Smooth muscle cell (in vitro differentiated cells): ENCODE results near the gene TRIML2. TPM values are rescaled to one million over a fixed set of nuclear protein-coding genes. Genes with fewer than 3 reads are reported as not detected.
"Not testable (repeated sequence)": the region's sequence is repeated elsewhere in the genome, so short reads cannot be mapped to it uniquely, and the experiment has no call there.

Experiments
- DNase-seq: peaks from one replicate; lab custom pipeline; 2025; ENCODE audit not compliant: unreplicated experiment; lab: John Stamatoyannopoulos, UW
- H2AFZ ChIP-seq: fragments of 200-600 bp; sonication (generic); 2 replicates; pipeline ENCODE4 v1.6.0; 2016; ENCODE audit warnings: antibody characterized with exemption, low read depth, mild to moderate bottlenecking
- H3F3A ChIP-seq: fragments of 200-600 bp; sonication (generic); 2 replicates; pipeline ENCODE4 v1.6.0; 2017; ENCODE audit warnings: antibody characterized with exemption, low read depth
- H3K27ac ChIP-seq: fragments of 200-600 bp; sonication (generic); 2 replicates; pipeline ENCODE4 v1.5.1; 2016; ENCODE audit warnings: low read depth, mild to moderate bottlenecking
- H3K27me3 ChIP-seq: fragments of 200-600 bp; sonication (generic); 2 replicates; pipeline ENCODE4 v1.6.1; 2016; ENCODE audit warnings: low read depth, mild to moderate bottlenecking
- H3K36me3 ChIP-seq: fragments of 200-600 bp; sonication (generic); 2 replicates; pipeline ENCODE4 v1.5.1; 2016; ENCODE audit warnings: low read depth
- H3K4me1 ChIP-seq: fragments of 200-600 bp; sonication (generic); 2 replicates; pipeline ENCODE4 v1.5.1; 2016; ENCODE audit warnings: low read depth
- H3K4me2 ChIP-seq: fragments of 200-600 bp; sonication (generic); 2 replicates; pipeline ENCODE4 v1.6.0; 2016; ENCODE audit warnings: mild to moderate bottlenecking
- H3K4me3 ChIP-seq: fragments of 200-600 bp; sonication (generic); 2 replicates; pipeline ENCODE4 v1.5.1; 2016; ENCODE audit warnings: mild to moderate bottlenecking
- H3K79me2 ChIP-seq: fragments of 200-600 bp; sonication (generic); 2 replicates; pipeline ENCODE4 v1.6.0; 2016; ENCODE audit warnings: low read depth, mild to moderate bottlenecking
- H3K9ac ChIP-seq: fragments of 200-600 bp; sonication (generic); 2 replicates; pipeline ENCODE4 v1.6.0; 2016; ENCODE audit warnings: low read depth
- H3K9me3 ChIP-seq: fragments of 200-600 bp; sonication (generic); replicated peaks from 2 replicates; pipeline ENCODE4 v1.5.1; 2016; ENCODE audit warnings: low read depth
- H4K20me1 ChIP-seq: fragments of 200-600 bp; sonication (generic); 2 replicates; pipeline ENCODE4 v1.6.0; 2016; ENCODE audit warnings: low read depth
- CTCF ChIP-seq: fragments of 200-600 bp; sonication (generic); IDR thresholded peaks from 2 replicates; pipeline ENCODE4 v1.5.1; 2017; ENCODE audit warnings: borderline replicate concordance, mild to moderate bottlenecking, antibody characterized with exemption; ENCODE audit not compliant: insufficient read depth, poor library complexity, severe bottlenecking
- WGBS: methylation state at CpG from one replicate; pipeline ENCODE4 v1.1.7; 2016; ENCODE audit warnings: low lambda C conversion rate; 5-methylcytosine and 5-hydroxymethylcytosine counted together
- polyA plus RNA-seq: library from polyadenylated mRNA; unstranded; fragments of >200 nt; fragmentation: Nextera tagmentation; extraction: Ambion mirVana; gene quantifications from 2 replicates; pipeline ENCODE4 v1.2.1, GENCODE V29; 2016
- total RNA-seq: library from RNA; depleted of rRNA; stranded (reverse); fragments of >200 nt; gene quantifications from 2 replicates; pipeline ENCODE4 v1.2.3, GENCODE V29; 2014

TRIML2 gene
- total and polyA plus RNA-seq, 2 experiments from 2014 or later, result 2.7 to 5.1 TPM

- H3K4me1 ChIP-seq, result no peaks in the 10 kb centered on the region
- 94% methylated on average over 9 of the region's 9 CpGs for WGBS
- H3K9me3 ChIP-seq, result no peaks in the 10 kb centered on the region
- no peak overlapping the region for H2AFZ ChIP-seq
- no peak overlapping the region for H3K27ac ChIP-seq
- no peaks in the 10 kb centered on the region for H3F3A ChIP-seq
- H3K9ac ChIP-seq, result no peak overlapping the region
- no peak for TF ChIP-seq CTCF
- H3K4me3 ChIP-seq, result no peak overlapping the region
- no peaks in the 10 kb centered on the region for H3K79me2 ChIP-seq
- H3K4me2 ChIP-seq, result no peak overlapping the region
- H4K20me1 ChIP-seq, result no peaks in the 10 kb centered on the region
- no peaks in the 10 kb centered on the region for H3K27me3 ChIP-seq
- no peaks in the 10 kb centered on the region for H3K36me3 ChIP-seq
- DNase-seq, result no peak
These were observed 56.1 kb downstream of the TRIML2 start for GRCh38 chr4:188053302-188053701.

- WGBS, result 73% methylated on average over 3 of the region's 3 CpGs
- Histone ChIP-seq H3K36me3 (no peaks in the 10 kb centered on the region), H3K4me2 (no peak overlapping the region), H3K27ac (no peak overlapping the region), H3F3A (no peaks in the 10 kb centered on the region), H2AFZ (no peak overlapping the region), H3K4me1 (no peaks in the 10 kb centered on the region), H3K9ac (no peak overlapping the region), H3K27me3 (no peaks in the 10 kb centered on the region), H4K20me1 (no peaks in the 10 kb centered on the region), H3K79me2 (no peaks in the 10 kb centered on the region), H3K4me3 (no peak overlapping the region), H3K9me3 (no peaks in the 10 kb centered on the region)
- no peak for DNase-seq
- TF ChIP-seq CTCF, result no peak
These were observed 62.7 kb downstream of the TRIML2 start for GRCh38 chr4:188046657-188047056.

DNA sequence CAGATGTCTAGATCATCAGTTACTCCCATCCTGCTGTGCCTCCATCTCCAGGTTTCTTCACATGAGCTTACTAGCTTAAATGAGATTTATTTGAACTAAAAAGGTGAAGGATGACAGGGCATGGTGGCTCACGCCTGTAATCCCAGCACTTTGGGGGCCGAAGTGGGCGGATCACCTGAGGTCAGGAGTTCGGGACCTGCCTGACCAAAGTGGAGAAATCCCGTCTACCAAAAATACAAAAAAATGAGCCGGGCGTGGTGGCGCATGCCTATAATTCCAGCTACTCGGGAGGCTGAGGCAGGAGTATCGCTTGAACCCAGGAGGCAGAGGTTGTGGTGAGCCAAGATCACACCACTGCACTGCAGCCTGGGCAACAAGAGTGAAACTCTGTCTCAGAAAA lies 63.9 kb downstream of the TRIML2 start:
- WGBS, result over 99% methylated on average over 10 of the region's 10 CpGs
- DNase-seq, H3K9ac ChIP-seq: not testable (repeated sequence)

DNA sequence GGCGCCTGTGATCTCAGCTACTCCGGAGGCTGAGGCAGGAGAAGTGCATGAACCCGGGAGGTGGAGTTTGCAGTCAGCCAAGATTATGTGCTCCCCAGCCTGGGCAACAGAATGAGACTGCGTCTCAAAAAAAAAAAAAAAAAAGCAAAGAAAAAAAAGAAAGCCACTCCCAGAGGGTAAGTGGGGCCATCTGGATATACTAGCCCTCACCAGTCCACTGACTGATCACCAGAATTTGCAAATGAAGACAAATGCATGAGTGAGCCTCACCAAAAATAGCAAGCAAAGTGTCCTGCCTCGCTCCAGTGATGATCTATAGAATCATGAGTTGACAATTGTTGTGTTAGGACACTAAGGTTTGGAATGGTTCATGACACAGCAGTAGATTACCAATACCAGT lies 66.2 kb downstream of the TRIML2 start:
- Histone ChIP-seq H3K4me1 (no peaks in the 10 kb centered on the region), H4K20me1 (no peaks in the 10 kb centered on the region), H3F3A (no peaks in the 10 kb centered on the region), H3K79me2 (no peaks in the 10 kb centered on the region), H3K9me3 (no peaks in the 10 kb centered on the region), H3K9ac (no peak overlapping the region), H3K27ac (no peak overlapping the region), H3K4me2 (no peak overlapping the region), H3K36me3 (no peaks in the 10 kb centered on the region), H3K4me3 (no peak overlapping the region), H3K27me3 (no peaks in the 10 kb centered on the region), H2AFZ (no peak overlapping the region)
- WGBS, result 96% methylated on average over 4 of the region's 5 CpGs
- TF ChIP-seq CTCF, result no peak
- DNase-seq, result no peak

More for the DNA sequence above, 63.9 kb downstream of the TRIML2 start:
- H3K4me3 ChIP-seq, H3K9me3 ChIP-seq, H2AFZ ChIP-seq, H3K79me2 ChIP-seq, H3F3A ChIP-seq, H3K4me2 ChIP-seq, H3K4me1 ChIP-seq, H3K27me3 ChIP-seq, H3K36me3 ChIP-seq, H4K20me1 ChIP-seq, H3K27ac ChIP-seq: not testable (repeated sequence)
